CD4-positive, alpha-beta memory T cell (primary cell): Measurements from ENCODE around the gene LRRTM3. TPM values are rescaled to one million over a fixed set of nuclear protein-coding genes. Genes with fewer than 3 reads are reported as not detected.

Experiments used
- CTCF ChIA-PET: fragments of 350-600 bp; sonication (Branson Sonifier 250); formaldehyde crosslinking; loops from one replicate; lab custom pipeline; 2021; ENCODE audit warnings: inconsistent platforms; ENCODE audit not compliant: partially characterized antibody; lab: Charles Lee
- POLR2A ChIA-PET: fragments of 350-600 bp; sonication (Branson Sonifier 250); formaldehyde crosslinking; loops from one replicate; lab custom pipeline; 2021; ENCODE audit not compliant: partially characterized antibody; lab: Charles Lee
- DNase-seq, 5 donors: peaks; one replicate each; pipeline versions ENCODE4 v3.0.0 to v3.0.0-alpha.2; 2020 to 2022; ENCODE audit warnings: mixed read lengths in 1 of 5
- H3K27ac ChIP-seq: one replicate; pipeline ENCODE4 v1.7.0; 2013; ENCODE audit warnings: low read depth, low read length
- H3K27me3 ChIP-seq: 2 replicates; pipeline ENCODE4 v1.7.0; 2013; ENCODE audit warnings: mild to moderate bottlenecking, low read length, moderate library complexity; ENCODE audit not compliant: insufficient read depth
- H3K36me3 ChIP-seq: 2 replicates; pipeline ENCODE4 v1.7.0; 2013; ENCODE audit warnings: mild to moderate bottlenecking, low read length, moderate library complexity; ENCODE audit not compliant: insufficient read depth
- H3K4me1 ChIP-seq: 2 replicates; pipeline ENCODE4 v1.7.0; 2013; ENCODE audit warnings: mild to moderate bottlenecking, low read length, moderate library complexity; ENCODE audit not compliant: insufficient read depth
- H3K4me3 ChIP-seq, 2 donors: one replicate each; pipeline ENCODE4 v1.7.0; 2013; ENCODE audit warnings: low read length in 2 of 2, mild to moderate bottlenecking in 1 of 2
- H3K9me3 ChIP-seq, 2 donors: one replicate each; pipeline ENCODE4 v1.7.0; 2013; ENCODE audit warnings: low read length in 2 of 2, control low read depth in 1 of 2; ENCODE audit not compliant: control insufficient read depth in 1 of 2
- H3K27ac Mint-ChIP-seq, 7 donors: one replicate each; pipeline ENCODE4 v1.8.0; 2020 to 2021; ENCODE audit warnings: mixed read lengths in 7 of 7, mild to moderate bottlenecking in 6 of 7, inconsistent platforms in 3 of 7, moderate library complexity in 3 of 7
- H3K27me3 Mint-ChIP-seq, 2 donors: one replicate each; pipeline ENCODE4 v1.8.0; 2020 to 2021; ENCODE audit warnings: mixed read lengths in 2 of 2
- H3K36me3 Mint-ChIP-seq, 2 donors: one replicate each; pipeline ENCODE4 v1.8.0; 2020 to 2021; ENCODE audit warnings: mixed read lengths in 2 of 2, inconsistent platforms in 1 of 2, mild to moderate bottlenecking in 1 of 2
- H3K4me1 Mint-ChIP-seq, 4 donors: one replicate each; pipeline ENCODE4 v1.8.0; 2020 to 2021; ENCODE audit warnings: mixed read lengths in 4 of 4, mild to moderate bottlenecking in 1 of 4
- H3K4me3 Mint-ChIP-seq, 8 donors: one replicate each; pipeline ENCODE4 v1.8.0; 2020 to 2021; ENCODE audit warnings: mixed read lengths in 8 of 8, mild to moderate bottlenecking in 7 of 8, moderate library complexity in 6 of 8, inconsistent platforms in 3 of 8
- H3K9me3 Mint-ChIP-seq, 8 donors: one replicate each; pipeline ENCODE4 v1.8.0; 2020 to 2021; ENCODE audit warnings: mixed read lengths in 8 of 8, mild to moderate bottlenecking in 5 of 8, inconsistent platforms in 3 of 8, moderate library complexity in 1 of 8
- intact Hi-C: fragments of 100-400 bp; cut with micrococcal nuclease; formaldehyde crosslinking; loops from one replicate; pipeline ENCODE4 v1.15.1; 2023
- polyA plus RNA-seq, 2 donors: library from polyadenylated mRNA; unstranded; fragments of 300-500 nt; fragmentation: Illumina TruSeq; gene quantifications; one replicate each; pipeline ENCODE4 v1.2.3, GENCODE V29; 2021
- total RNA-seq, 2 experiments: library from RNA; stranded (reverse); gene quantifications; one replicate each; pipeline ENCODE4 v1.2.3, GENCODE V29; 2021

The LRRTM3 gene
- total RNA-seq (not detected), polyA plus RNA-seq (not detected)

- peak; percentile 7 to 28 (median 13) for DNase-seq
- CTCF ChIA-PET = no interaction called here
- H3K9me3 Mint-ChIP-seq = peaks cover 0 to 4% (median 0%) of the 10 kb centered on the region in 8 donors
- H3K4me1 Mint-ChIP-seq = peaks cover 0 to 5% (median under 1%) of the 10 kb centered on the region in 4 donors
- H3K27ac ChIP-seq = no peak within 1 kb of the TSS
- no peaks in the 10 kb centered on the region for H3K9me3 ChIP-seq
- H3K27ac Mint-ChIP-seq = no peak within 1 kb of the TSS
- POLR2A ChIA-PET = no interaction called here
- intact Hi-C loops = no loop called here
- peaks cover 4% of the 10 kb centered on the region for H3K4me1 ChIP-seq
- peaks cover 19 to 23% of the 10 kb centered on the region in 2 donors for H3K27me3 Mint-ChIP-seq
- H3K27me3 ChIP-seq = no peaks in the 10 kb centered on the region
- H3K4me3 ChIP-seq = no peak within 1 kb of the TSS
- no peaks in the 10 kb centered on the region for H3K36me3 Mint-ChIP-seq
- no peaks in the 10 kb centered on the region for H3K36me3 ChIP-seq
- H3K4me3 Mint-ChIP-seq = peak within 1 kb of the TSS in 1 of 8 donors; percentile 29
These were observed at the start of gene LRRTM3 for GRCh38 chr10:66925896-66926715. Gene LRRTM3, plus strand, starts transcription at chr10:66926036.

- POLR2A ChIA-PET = no interaction called here
- H3K9me3 Mint-ChIP-seq = peaks cover 0 to 2% (median 0%) of the 10 kb centered on the region in 8 donors
- Histone ChIP-seq H3K9me3 (no peaks in the 10 kb centered on the region), H3K27ac (no peak overlapping the region), H3K27me3 (no peaks in the 10 kb centered on the region), H3K4me3 (no peak overlapping the region), H3K36me3 (no peaks in the 10 kb centered on the region), H3K4me1 (no peaks in the 10 kb centered on the region)
- peaks cover 0 to 2% of the 10 kb centered on the region in 2 donors for H3K27me3 Mint-ChIP-seq
- DNase-seq = no peak
- CTCF ChIA-PET = no interaction called here
- no peaks in the 10 kb centered on the region for H3K4me1 Mint-ChIP-seq
- H3K36me3 Mint-ChIP-seq = no peaks in the 10 kb centered on the region
- intact Hi-C loops = no loop called here
- no peak overlapping the region for H3K4me3 Mint-ChIP-seq
- H3K27ac Mint-ChIP-seq = peak overlapping the region in 1 of 7 donors; percentile 22
These were observed 48.5 kb upstream of the LRRTM3 start for GRCh38 chr10:66877361-66877760.

GRCh38 chr10:66880292-66880691 lies 45.5 kb upstream of the LRRTM3 start:
- H3K36me3 ChIP-seq = no peaks in the 10 kb centered on the region
- ChIA-PET POLR2A (no interaction called here), CTCF (no interaction called here)
- Mint-ChIP-seq H3K4me3 (no peak overlapping the region), H3K27me3 (peaks cover 0 to 2% of the 10 kb centered on the region in 2 donors), H3K9me3 (peaks cover 0 to 2% (median 0%) of the 10 kb centered on the region in 8 donors), H3K4me1 (no peaks in the 10 kb centered on the region), H3K27ac (no peak overlapping the region), H3K36me3 (no peaks in the 10 kb centered on the region)
- H3K27me3 ChIP-seq = no peaks in the 10 kb centered on the region
- no peak for DNase-seq
- H3K9me3 ChIP-seq = no peaks in the 10 kb centered on the region
- intact Hi-C loops = no loop called here
- H3K27ac ChIP-seq = no peak overlapping the region
- no peaks in the 10 kb centered on the region for H3K4me1 ChIP-seq
- no peak overlapping the region for H3K4me3 ChIP-seq

- peaks cover 0 to 2% of the 10 kb centered on the region in 2 donors for H3K27me3 Mint-ChIP-seq
- intact Hi-C loops = no loop called here
- no peak overlapping the region for H3K4me3 ChIP-seq
- no peaks in the 10 kb centered on the region for H3K9me3 ChIP-seq
- no peaks in the 10 kb centered on the region for H3K27me3 ChIP-seq
- CTCF ChIA-PET = no interaction called here
- POLR2A ChIA-PET = no interaction called here
- H3K27ac ChIP-seq = no peak overlapping the region
- no peaks in the 10 kb centered on the region for H3K36me3 Mint-ChIP-seq
- H3K4me1 ChIP-seq = no peaks in the 10 kb centered on the region
- no peak overlapping the region for H3K4me3 Mint-ChIP-seq
- H3K9me3 Mint-ChIP-seq = peaks cover 0 to 2% (median 0%) of the 10 kb centered on the region in 8 donors
- no peak overlapping the region for H3K27ac Mint-ChIP-seq
- no peaks in the 10 kb centered on the region for H3K4me1 Mint-ChIP-seq
- DNase-seq = no peak
- H3K36me3 ChIP-seq = no peaks in the 10 kb centered on the region
These were observed 45.0 kb upstream of the LRRTM3 start for GRCh38 chr10:66880826-66881225.

GRCh38 chr10:66881814-66882213 lies 44.0 kb upstream of the LRRTM3 start:
- H3K27me3 Mint-ChIP-seq = peaks cover 0 to 2% of the 10 kb centered on the region in 2 donors
- H3K36me3 Mint-ChIP-seq = no peaks in the 10 kb centered on the region
- no peak for DNase-seq
- H3K4me3 Mint-ChIP-seq = no peak overlapping the region
- intact Hi-C loops = no loop called here
- H3K4me1 Mint-ChIP-seq = no peaks in the 10 kb centered on the region
- no peak overlapping the region for H3K27ac Mint-ChIP-seq
- peaks cover 0 to 2% (median 0%) of the 10 kb centered on the region in 8 donors for H3K9me3 Mint-ChIP-seq
- Histone ChIP-seq H3K9me3 (no peaks in the 10 kb centered on the region), H3K27me3 (no peaks in the 10 kb centered on the region), H3K27ac (no peak overlapping the region), H3K4me1 (no peaks in the 10 kb centered on the region), H3K36me3 (no peaks in the 10 kb centered on the region), H3K4me3 (no peak overlapping the region)
- ChIA-PET CTCF (no interaction called here), POLR2A (no interaction called here)

GRCh38 chr10:66882271-66882670 lies 43.6 kb upstream of the LRRTM3 start:
- POLR2A ChIA-PET = no interaction called here

GRCh38 chr10:66886848-66887247 lies 39.0 kb upstream of the LRRTM3 start:
- H3K27ac Mint-ChIP-seq = no peak overlapping the region
- intact Hi-C loops = no loop called here
- Histone ChIP-seq H3K4me1 (no peaks in the 10 kb centered on the region), H3K27me3 (no peaks in the 10 kb centered on the region), H3K9me3 (no peaks in the 10 kb centered on the region), H3K27ac (no peak overlapping the region), H3K36me3 (no peaks in the 10 kb centered on the region), H3K4me3 (no peak overlapping the region)
- H3K36me3 Mint-ChIP-seq = no peaks in the 10 kb centered on the region
- H3K27me3 Mint-ChIP-seq = peaks cover 0 to 2% of the 10 kb centered on the region in 2 donors
- ChIA-PET CTCF (no interaction called here), POLR2A (no interaction called here)
- no peak for DNase-seq
- H3K4me3 Mint-ChIP-seq = no peak overlapping the region
- H3K4me1 Mint-ChIP-seq = no peaks in the 10 kb centered on the region
- H3K9me3 Mint-ChIP-seq = peaks cover 0 to 4% (median under 1%) of the 10 kb centered on the region in 8 donors

More at GRCh38 chr10:66882271-66882670, 43.6 kb upstream of the LRRTM3 start:
- no peaks in the 10 kb centered on the region for H3K27me3 Mint-ChIP-seq
- DNase-seq = no peak
- peaks cover 0 to 2% (median 0%) of the 10 kb centered on the region in 8 donors for H3K9me3 Mint-ChIP-seq
- intact Hi-C loops = no loop called here
- H3K27me3 ChIP-seq = no peaks in the 10 kb centered on the region
- no peaks in the 10 kb centered on the region for H3K36me3 ChIP-seq
- H3K4me3 ChIP-seq = no peak overlapping the region
- no peak overlapping the region for H3K27ac ChIP-seq
- H3K36me3 Mint-ChIP-seq = no peaks in the 10 kb centered on the region
- H3K4me1 ChIP-seq = no peaks in the 10 kb centered on the region
- no peak overlapping the region for H3K4me3 Mint-ChIP-seq
- no peak overlapping the region for H3K27ac Mint-ChIP-seq
- H3K4me1 Mint-ChIP-seq = no peaks in the 10 kb centered on the region
- no peaks in the 10 kb centered on the region for H3K9me3 ChIP-seq
- CTCF ChIA-PET = no interaction called here
